Keratinocyte (primary cell): Measurements from ENCODE around the gene ZNF44. TPM values are rescaled to one million over a fixed set of nuclear protein-coding genes. Genes with fewer than 3 reads are reported as not detected.

Experiments
- DNase-seq: peaks from one replicate; pipeline ENCODE4 v3.0.0-alpha.2; 2011; ENCODE audit warnings: low read depth, missing footprints, low spot score
- FAIRE-seq: peaks from 2 replicates; lab custom pipeline; 2011; peaks lifted over from hg19 to GRCh38; lab: Jason Lieb, UNC
- H2AFZ ChIP-seq: 2 replicates; pipeline ENCODE4 v1.6.0; 2012; ENCODE audit warnings: low read length, control low read depth, inconsistent platforms; ENCODE audit not compliant: control insufficient read depth
- H3K27ac ChIP-seq: 2 replicates; pipeline ENCODE4 v1.5.1; 2011; ENCODE audit warnings: low read length; ENCODE audit not compliant: control insufficient read depth, insufficient read depth
- H3K27me3 ChIP-seq: 3 replicates; pipeline ENCODE4 v1.6.0; 2011; ENCODE audit warnings: low read length; ENCODE audit not compliant: control insufficient read depth, insufficient read depth; ENCODE audit errors: extremely low read depth
- H3K36me3 ChIP-seq, 2 experiments: 2 replicates in 1 of 2; 3 replicates in 1 of 2; pipeline ENCODE4 v1.5.1; 2011; ENCODE audit warnings: low read length in 2 of 2, mild to moderate bottlenecking in 1 of 2; ENCODE audit not compliant: control insufficient read depth in 2 of 2, insufficient read depth in 2 of 2; ENCODE audit errors: extremely low read depth in 1 of 2
- H3K4me1 ChIP-seq: 3 replicates; pipeline ENCODE4 v1.5.1; 2011; ENCODE audit warnings: low read length; ENCODE audit not compliant: control insufficient read depth, insufficient read depth; ENCODE audit errors: extremely low read depth
- H3K4me2 ChIP-seq: 3 replicates; pipeline ENCODE4 v1.6.0; 2011; ENCODE audit warnings: low read depth, low read length; ENCODE audit not compliant: control insufficient read depth, insufficient read depth; ENCODE audit errors: extremely low read depth
- H3K4me3 ChIP-seq, 3 experiments: fragments of 200-600 bp in 1 of 3; sonication (generic) in 1 of 3; 2 replicates in 2 of 3; 3 replicates in 1 of 3; pipeline ENCODE4 v1.5.1; 2011 to 2016; ENCODE audit warnings: low read length in 3 of 3, mild to moderate bottlenecking in 3 of 3, control low read depth in 2 of 3, inconsistent platforms in 1 of 3, low read depth in 1 of 3, mixed read lengths in 1 of 3, mixed run types in 1 of 3, moderate library complexity in 1 of 3; ENCODE audit not compliant: control insufficient read depth in 2 of 3, insufficient read depth in 2 of 3; ENCODE audit errors: extremely low read depth in 1 of 3
- H3K79me2 ChIP-seq: 2 replicates; pipeline ENCODE4 v1.6.0; 2012; ENCODE audit warnings: low read length; ENCODE audit not compliant: control insufficient read depth, insufficient read depth
- H3K9ac ChIP-seq: 3 replicates; pipeline ENCODE4 v1.6.0; 2011; ENCODE audit warnings: low read length; ENCODE audit not compliant: control insufficient read depth, insufficient read depth; ENCODE audit errors: extremely low read depth
- H3K9me1 ChIP-seq: 3 replicates; pipeline ENCODE4 v1.6.0; 2011; ENCODE audit warnings: low read length; ENCODE audit not compliant: control insufficient read depth, insufficient read depth; ENCODE audit errors: extremely low read depth
- H3K9me3 ChIP-seq: 2 replicates; pipeline ENCODE4 v1.5.1; 2012; ENCODE audit warnings: low read depth, low read length; ENCODE audit not compliant: control insufficient read depth
- H4K20me1 ChIP-seq: 3 replicates; pipeline ENCODE4 v1.6.0; 2011; ENCODE audit warnings: low read length; ENCODE audit not compliant: control insufficient read depth, insufficient read depth; ENCODE audit errors: extremely low read depth
- CTCF ChIP-seq, 3 experiments: IDR thresholded peaks in 1 of 3; conservative IDR thresholded peaks in 1 of 3; optimal IDR thresholded peaks in 1 of 3; 2 replicates in 2 of 3; 3 replicates in 1 of 3; pipeline versions ENCODE3 to v1.5.1; 2011; ENCODE audit warnings: low read length in 3 of 3, mild to moderate bottlenecking in 3 of 3, moderate library complexity in 2 of 3, control low read depth in 1 of 3, inconsistent platforms in 1 of 3; ENCODE audit not compliant: insufficient read depth in 2 of 3; ENCODE audit errors: extremely low read depth in 1 of 3
- EZH2 ChIP-seq: IDR thresholded peaks from one replicate; pipeline ENCODE4 v1.6.1; 2012; ENCODE audit warnings: inconsistent platforms, mild to moderate bottlenecking, low read length, moderate library complexity
- dilution Hi-C: fragments of 300-500 bp; cut with MboI; formaldehyde crosslinking; loops from one replicate; pipeline ENCODE4 v1.7.0; 2020; ENCODE audit warnings: low sequenced_read_pairs; ENCODE audit not compliant: extremely low pct_ligation_motif_present
- polyA plus RNA-seq, 5 experiments: library from polyadenylated mRNA; depleted of rRNA in 3 of 5; stranded (reverse) in 3 of 5; stranded (forward) in 1 of 5; unstranded in 1 of 5; fragments of >200 nt; gene quantifications; 1 replicate in 1 of 5; 2 replicates in 3 of 5; 3 replicates in 1 of 5; pipeline versions ENCODE4 v1.2.1 to v1.2.3, GENCODE V29; 2011 to 2012; ENCODE audit warnings: missing spikeins in 2 of 5, low read depth in 1 of 5, low replicate concordance in 1 of 5

The ZNF44 gene
- polyA plus RNA-seq, 1 donor (not counting 4 experiments of a cell fraction or from before 2014, with no cell fraction given), result 5.2 TPM

- dilution Hi-C loops, result no loop called here
- TF ChIP-seq CTCF (optimal IDR thresholded peaks at IDR 0.05 in 1 of 3, IDR thresholded peaks at IDR 0.05 in 1 of 3, conservative IDR thresholded peaks at IDR 0.05 in 1 of 3; ENCODE audit: extremely low read depth in 1 of 3, insufficient read depth in 2 of 3, low read length in 3 of 3), result no peak
- TF ChIP-seq EZH2, result no peak
- H3K9me1 ChIP-seq, result no peaks in the 10 kb centered on the region
- H3K9ac ChIP-seq, result no peak overlapping the region
- H3K4me2 ChIP-seq, result no peak overlapping the region
- no peak overlapping the region for H2AFZ ChIP-seq
- no peaks in the 10 kb centered on the region for H3K4me1 ChIP-seq
- peaks cover 7% of the 10 kb centered on the region for H3K79me2 ChIP-seq
- no peaks in the 10 kb centered on the region for H3K27me3 ChIP-seq
- no peak overlapping the region for H3K4me3 ChIP-seq
- DNase-seq, result no peak
- H3K36me3 ChIP-seq, result peaks cover 5 to 14% of the 10 kb centered on the region in 2 experiments
- FAIRE-seq, result peak; percentile 9
- H4K20me1 ChIP-seq, result no peaks in the 10 kb centered on the region
- H3K9me3 ChIP-seq, result peaks cover 47% of the 10 kb centered on the region
- H3K27ac ChIP-seq, result no peak overlapping the region
Measured at GRCh38 chr19:12272980-12273901, 21.4 kb downstream of the ZNF44 start.

GRCh38 chr19:12272386-12272785 is 22.3 kb downstream of the ZNF44 start:
- Histone ChIP-seq H3K79me2 (no peaks in the 10 kb centered on the region), H4K20me1 (no peaks in the 10 kb centered on the region), H3K4me1 (no peaks in the 10 kb centered on the region), H3K4me3 (no peak overlapping the region), H3K4me2 (no peak overlapping the region), H3K9me1 (no peaks in the 10 kb centered on the region), H3K9ac (no peak overlapping the region), H3K27me3 (no peaks in the 10 kb centered on the region), H3K9me3 (peaks cover 45% of the 10 kb centered on the region), H3K36me3 (peaks cover 5 to 14% of the 10 kb centered on the region in 2 experiments), H3K27ac (no peak overlapping the region), H2AFZ (no peak overlapping the region)
- DNase-seq, result no peak
- dilution Hi-C loops, result no loop called here
- FAIRE-seq, result no peak
- TF ChIP-seq CTCF (optimal IDR thresholded peaks at IDR 0.05 in 1 of 3, IDR thresholded peaks at IDR 0.05 in 1 of 3, conservative IDR thresholded peaks at IDR 0.05 in 1 of 3; ENCODE audit: extremely low read depth in 1 of 3, insufficient read depth in 2 of 3, low read length in 3 of 3), result no peak
